Measurements from ENCODE around the gene IRAK1BP1. TPM values are rescaled to one million over a fixed set of nuclear protein-coding genes. Genes with fewer than 3 reads are reported as not detected.
A peak's percentile ranks its signal among the peaks of the same experiment; 100 is the strongest.

IRAK1BP1 gene
- total and polyA plus RNA-seq, 10 of the 15 experiments (the other 5 are each of a cell fraction or from before 2014, with no cell fraction given): 2.3 to 6.7 (median 3.9) TPM

DNA sequence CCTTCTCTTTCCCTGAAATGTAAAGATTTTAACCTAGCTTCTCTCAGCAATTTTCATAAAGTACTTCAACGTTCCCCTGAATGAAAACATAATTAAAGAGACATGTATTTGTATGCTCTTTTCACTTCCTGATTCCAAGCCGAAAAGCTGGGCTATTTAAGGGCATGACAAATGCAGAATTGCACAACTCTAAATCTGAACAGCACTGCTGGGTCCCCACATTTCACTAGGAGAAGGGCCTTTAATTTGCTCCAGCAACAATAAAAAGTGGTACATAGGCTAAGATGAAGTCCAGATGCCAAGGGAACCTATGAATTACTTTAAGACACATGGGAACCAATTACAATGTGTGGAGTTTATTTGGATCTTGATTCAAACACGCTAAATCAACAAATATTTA lies 42.0 kb downstream of the IRAK1BP1 start:
- Histone ChIP-seq H3K79me2 (ENCODE audit: control insufficient read depth, insufficient read depth, low read length) (no peaks in the 10 kb centered on the region), H3K27me3 (replicated peaks in 1 of 2; ENCODE audit: control insufficient read depth in 2 of 2, insufficient read depth in 2 of 2, low read length in 1 of 2) (no peaks in the 10 kb centered on the region), H4K20me1 (ENCODE audit: control insufficient read depth, insufficient read depth) (no peaks in the 10 kb centered on the region), H2AFZ (ENCODE audit: control insufficient read depth, low read depth, low read length) (no peak overlapping the region; the same call in 1 of the 2 replicates), H3K4me3 (no peak overlapping the region), H3K27ac (ENCODE audit: control insufficient read depth, insufficient read depth) (no peak overlapping the region), H3K36me3 (ENCODE audit: control insufficient read depth in 2 of 2, insufficient read depth in 2 of 2, low read length in 1 of 2) (no peaks in the 10 kb centered on the region), H3K4me1 (ENCODE audit: control insufficient read depth, insufficient read depth, low read length) (no peaks in the 10 kb centered on the region), H3K9me3 (replicated peaks; ENCODE audit: control insufficient read depth, insufficient read depth, low read length) (no peaks in the 10 kb centered on the region; the same call in 2 of the 3 replicates), H3K9ac (ENCODE audit: control insufficient read depth, insufficient read depth, low read length) (no peak overlapping the region), H3K4me2 (ENCODE audit: control insufficient read depth, insufficient read depth) (no peak overlapping the region)
- intact Hi-C loops (cut with micrococcal nuclease; ENCODE audit: unreplicated experiment): no loop called here
- CTCF ChIA-PET: no interaction called here
- WGBS (ENCODE audit: insufficient coverage, insufficient replicate concordance, low lambda C conversion rate, missing lambda C conversion rate): 33% methylated on average over 3 of the region's 3 CpGs
- TF ChIP-seq CHD2 (IDR thresholded peaks at IDR 0.05; ENCODE audit: borderline replicate concordance, low read depth, low read length) (no peak), HCFC1 (IDR thresholded peaks at IDR 0.05; ENCODE audit: low read length) (no peak), NFXL1 (IDR thresholded peaks at IDR 0.05; ENCODE audit: borderline replicate concordance) (no peak), SPI1 (IDR thresholded peaks at IDR 0.05; ENCODE audit: borderline replicate concordance, insufficient read depth, low read depth, low read length) (peak; percentile 69), CEBPB (IDR thresholded peaks at IDR 0.05; ENCODE audit: borderline replicate concordance in 1 of 2, low read depth in 2 of 2, low read length in 2 of 2) (peak in 1 of 2 experiments; percentile 28; a peak in 1 of 4 replicates), YBX1 (IDR thresholded peaks at IDR 0.05) (no peak), CREB1 (IDR thresholded peaks at IDR 0.05; ENCODE audit: low read depth) (no peak)
- TF ChIP-seq, protein P1, sequence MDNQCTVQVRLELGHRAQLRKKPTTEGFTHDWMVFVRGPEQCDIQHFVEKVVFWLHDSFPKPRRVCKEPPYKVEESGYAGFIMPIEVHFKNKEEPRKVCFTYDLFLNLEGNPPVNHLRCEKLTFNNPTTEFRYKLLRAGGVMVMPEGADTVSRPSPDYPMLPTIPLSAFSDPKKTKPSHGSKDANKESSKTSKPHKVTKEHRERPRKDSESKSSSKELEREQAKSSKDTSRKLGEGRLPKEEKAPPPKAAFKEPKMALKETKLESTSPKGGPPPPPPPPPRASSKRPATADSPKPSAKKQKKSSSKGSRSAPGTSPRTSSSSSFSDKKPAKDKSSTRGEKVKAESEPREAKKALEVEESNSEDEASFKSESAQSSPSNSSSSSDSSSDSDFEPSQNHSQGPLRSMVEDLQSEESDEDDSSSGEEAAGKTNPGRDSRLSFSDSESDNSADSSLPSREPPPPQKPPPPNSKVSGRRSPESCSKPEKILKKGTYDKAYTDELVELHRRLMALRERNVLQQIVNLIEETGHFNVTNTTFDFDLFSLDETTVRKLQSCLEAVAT (IDR thresholded peaks at IDR 0.05): no peak
- DNase-seq (ENCODE audit: low read depth, low spot score): no peak
- POLR2A ChIA-PET: no interaction called here
- SMC1A ChIA-PET (ENCODE audit: uncharacterized antibody, unreplicated experiment): no interaction called here
- no peak for FAIRE-seq
- in situ Hi-C loops (cut with MboI): no loop called here
- BruUV-seq (replicated peaks): no TSS peak
- peak; percentile 61 for ATAC-seq
- RAD21 ChIA-PET (ENCODE audit: unreplicated experiment): no interaction called here
